ENCODE results near the gene NRN1.

DNA sequence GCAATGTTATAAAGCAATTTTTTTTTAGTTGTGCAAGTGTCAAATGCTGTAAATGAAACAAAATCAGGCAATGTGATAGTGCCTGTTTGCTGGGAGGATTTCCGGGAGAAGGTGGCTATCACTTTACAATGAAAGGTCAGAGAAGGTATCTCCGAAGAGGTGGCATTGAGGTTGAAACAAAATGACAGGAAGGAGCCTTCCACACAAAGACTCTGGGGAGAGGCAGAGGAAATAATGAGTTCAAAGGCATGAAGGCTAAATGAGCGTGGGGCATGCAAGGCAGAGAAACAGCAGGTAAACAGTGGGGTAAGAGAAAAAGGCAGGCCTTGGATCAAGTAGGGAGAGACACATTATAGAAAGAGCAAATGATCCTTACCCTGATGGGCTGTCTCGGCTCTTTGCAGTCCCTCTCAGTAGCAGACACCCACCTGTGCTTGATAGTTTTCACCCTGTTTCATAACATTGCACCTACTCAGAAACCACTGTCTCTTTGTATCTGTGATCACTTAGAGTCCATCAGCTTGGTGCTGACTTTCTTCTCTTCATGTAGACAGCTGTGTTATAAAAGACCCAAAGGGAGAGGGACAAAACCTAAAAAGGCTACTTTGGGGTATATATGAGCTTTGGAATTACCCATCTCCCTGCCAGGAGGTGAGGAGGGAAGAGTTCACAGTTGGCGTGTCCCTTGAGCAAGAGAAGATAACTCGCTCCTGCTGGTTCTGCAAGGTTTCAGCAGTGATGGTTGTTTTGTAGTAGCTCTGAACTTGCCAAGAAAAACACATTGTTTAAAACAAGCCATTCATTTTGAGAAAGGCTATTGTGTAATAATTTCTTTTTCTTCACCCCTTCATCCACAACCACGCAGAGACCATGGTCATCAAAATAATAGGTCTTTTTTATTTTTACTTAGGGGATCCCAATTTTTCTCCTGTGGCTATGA, 22.3 kb downstream of the NRN1 start:
- no peak for TF ChIP-seq LEF1 (IDR thresholded peaks at IDR 0.05; ENCODE audit: borderline replicate concordance)
- no peak for TF ChIP-seq BHLHE40 (IDR thresholded peaks at IDR 0.05; ENCODE audit: borderline replicate concordance)
